Activated T-cell treated with anti-CD3 and anti-CD28 coated beads for 4 hours (primary cell): ENCODE measurements around the gene RBBP8NL.

Experiments
- DNase-seq: peaks from one replicate; pipeline ENCODE4 v3.0.0-alpha.2; 2020

Gene RBBP8NL

GRCh38 chr20:62371588-62372041, 55.7 kb downstream of the RBBP8NL start:
- DNase-seq: no peak

DNA sequence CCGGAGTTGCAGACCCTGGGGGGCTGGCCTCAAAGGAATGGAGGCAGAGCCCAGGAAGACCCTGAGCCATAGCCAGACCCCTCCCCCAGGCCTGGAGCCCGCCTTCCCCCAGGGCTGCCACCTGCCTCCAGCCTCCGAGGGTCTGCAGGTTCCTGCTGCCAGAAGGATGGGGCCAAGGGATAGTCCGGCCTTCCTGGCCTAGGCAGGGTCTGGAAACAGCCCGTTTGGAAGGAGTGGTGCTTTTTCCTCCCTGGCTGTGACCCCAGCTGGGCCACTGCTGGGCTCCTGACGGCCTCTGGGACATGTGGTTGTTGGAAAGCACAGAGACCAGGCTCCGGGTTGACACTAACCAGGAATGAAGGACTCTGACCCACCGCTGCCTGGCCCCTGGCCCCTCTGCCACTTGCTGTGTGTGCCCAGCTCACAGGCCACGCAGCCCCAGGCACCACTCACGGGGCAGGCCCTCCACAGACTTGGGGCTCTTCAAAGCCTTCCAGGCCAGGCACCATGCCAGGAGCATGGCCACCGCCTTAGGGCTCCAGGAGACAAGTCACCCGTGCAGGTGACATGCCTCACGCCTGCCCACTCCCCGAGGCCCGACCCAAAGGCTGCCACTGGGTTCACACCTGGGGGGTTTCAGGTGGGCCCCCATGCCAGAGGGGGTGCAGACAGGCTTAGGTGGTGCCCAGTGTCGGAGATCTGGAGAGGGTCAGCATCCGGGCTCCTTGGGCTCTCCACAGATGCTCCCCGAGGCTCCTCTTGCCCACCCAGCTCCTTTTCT, 56.3 kb downstream of the RBBP8NL start:
- DNase-seq: no peak

DNA sequence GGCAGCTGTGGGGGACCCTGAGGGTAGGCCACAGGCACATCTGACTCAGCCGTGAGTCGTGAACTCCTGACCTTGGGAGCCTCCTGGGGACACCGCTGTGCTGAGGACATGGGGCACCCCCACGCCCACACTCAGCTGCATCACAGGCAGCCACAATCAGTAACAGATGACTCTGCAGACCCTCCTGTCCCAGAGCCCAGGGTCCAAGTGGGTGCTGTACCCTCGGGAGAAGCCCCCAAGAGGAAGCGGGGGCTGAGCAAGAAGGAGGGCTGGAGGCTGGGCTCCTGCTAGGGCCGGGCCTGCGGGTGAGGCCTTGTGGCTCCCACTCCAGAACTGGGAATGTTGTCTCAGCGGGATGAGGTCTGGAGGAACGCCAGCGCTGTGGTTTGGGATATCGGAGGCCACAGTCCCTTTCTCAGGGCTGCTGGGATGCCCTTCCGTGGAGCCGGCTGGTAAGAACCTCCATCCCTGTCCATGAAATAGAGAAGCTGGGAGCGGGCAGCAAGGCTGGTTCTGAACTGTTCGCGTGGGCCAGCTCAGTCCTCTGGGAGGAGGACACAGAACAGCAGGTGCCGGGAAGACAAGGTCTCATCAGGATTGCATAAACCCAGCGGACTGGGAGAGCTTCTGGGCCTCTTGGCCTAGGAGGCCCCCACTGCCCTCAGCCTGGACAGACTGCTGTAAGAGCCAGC, 57.1 kb downstream of the RBBP8NL start:
- no peak for DNase-seq

DNA sequence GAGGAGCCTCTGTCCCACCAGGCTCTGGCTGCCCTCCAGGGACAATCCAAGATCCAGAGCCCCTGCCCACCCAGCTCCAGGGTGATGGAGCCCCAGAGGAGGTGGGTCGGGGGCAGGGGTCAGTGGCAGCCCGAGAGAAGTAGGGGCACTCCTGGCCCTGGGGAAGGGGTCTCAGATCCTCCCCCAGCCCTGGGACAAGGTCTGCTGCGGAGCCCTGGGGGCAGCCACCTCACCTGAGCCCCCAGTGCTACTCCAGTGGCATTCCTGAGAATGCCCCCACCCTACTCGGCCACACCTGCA, 57.6 kb downstream of the RBBP8NL start:
- DNase-seq: no peak

- DNase-seq: no peak
These were observed 58.1 kb downstream of the RBBP8NL start for GRCh38 chr20:62368976-62369814.

DNA sequence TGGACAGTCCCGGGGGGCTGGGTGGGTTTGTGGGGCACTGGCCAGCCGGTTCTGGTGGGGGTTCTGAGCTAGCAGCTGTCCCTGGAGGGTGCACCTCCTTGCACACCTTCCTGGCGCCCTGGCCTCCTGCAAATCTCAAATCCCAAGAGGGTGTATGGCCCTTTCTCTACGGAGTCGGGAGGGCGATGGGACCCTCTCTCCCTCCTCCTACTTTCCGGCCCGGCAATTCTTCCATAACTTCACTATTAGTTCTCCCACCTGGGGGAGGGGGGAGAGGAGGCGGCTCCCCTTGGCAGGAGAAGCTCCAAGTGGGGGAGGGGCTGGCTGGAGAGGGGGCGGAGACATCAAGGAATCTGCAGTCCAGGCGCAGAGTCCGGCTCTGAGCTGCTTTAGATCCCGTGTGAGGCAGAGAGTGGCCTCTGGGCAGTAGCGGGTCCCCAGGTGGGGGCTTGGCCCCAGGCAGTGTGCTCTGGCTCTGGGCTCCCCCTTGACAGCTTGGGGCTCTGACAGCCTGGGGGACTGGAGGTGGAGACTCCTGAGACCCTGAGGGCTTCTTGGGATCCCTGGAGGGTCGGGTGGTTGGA, 58.9 kb downstream of the RBBP8NL start:
- no peak for DNase-seq

- no peak for DNase-seq
These were observed 59.5 kb downstream of the RBBP8NL start for GRCh38 chr20:62367633-62368391.

GRCh38 chr20:62367136-62367632, 60.2 kb downstream of the RBBP8NL start, which contains the start of gene LAMA5:
LAMA5 (minus strand) TSS chr20:62367312; CDS start chr20:62367245, 67 bp downstream.
- DNase-seq: no peak

DNA sequence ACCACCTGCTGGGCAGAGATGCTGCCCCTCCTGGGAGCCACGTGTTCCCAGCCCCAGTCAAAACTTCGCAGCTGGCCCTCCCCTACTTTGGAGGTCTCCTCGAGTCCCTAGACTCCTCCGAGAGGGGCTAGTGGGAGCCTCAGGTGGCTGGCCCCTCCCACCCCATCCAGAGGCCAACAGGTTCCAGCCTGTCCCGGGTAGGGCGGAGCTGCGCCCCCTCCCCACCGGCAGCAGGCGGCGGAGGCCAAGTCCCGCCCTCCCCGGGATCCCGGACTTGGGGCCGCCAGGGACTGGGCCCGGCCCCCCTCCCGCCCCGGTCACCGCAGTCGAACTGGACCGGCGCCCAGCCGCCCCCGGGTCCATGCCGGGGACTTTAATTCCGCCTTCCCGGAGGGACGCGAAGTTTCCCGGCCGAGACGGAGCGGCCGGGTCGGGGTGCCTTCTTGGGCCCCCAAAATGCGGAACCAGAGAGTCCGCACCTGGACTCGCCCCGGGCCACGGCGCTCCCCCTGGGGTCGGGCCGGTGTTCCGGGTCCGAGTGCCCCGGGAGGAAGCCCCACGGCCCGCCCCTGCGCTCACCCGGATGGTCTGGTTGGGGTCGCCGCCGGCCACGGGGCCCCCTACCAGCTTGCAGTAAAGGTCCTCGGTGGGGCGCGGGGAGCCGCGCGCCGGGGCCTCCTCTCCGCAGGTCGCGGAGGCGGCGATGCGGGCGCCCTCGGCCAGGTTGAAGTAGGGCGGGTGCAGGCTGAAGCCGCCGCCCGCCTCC, 60.8 kb downstream of the RBBP8NL start:
- no peak for DNase-seq

GRCh38 chr20:62365814-62366369, 61.4 kb downstream of the RBBP8NL start:
- no peak for DNase-seq

DNA sequence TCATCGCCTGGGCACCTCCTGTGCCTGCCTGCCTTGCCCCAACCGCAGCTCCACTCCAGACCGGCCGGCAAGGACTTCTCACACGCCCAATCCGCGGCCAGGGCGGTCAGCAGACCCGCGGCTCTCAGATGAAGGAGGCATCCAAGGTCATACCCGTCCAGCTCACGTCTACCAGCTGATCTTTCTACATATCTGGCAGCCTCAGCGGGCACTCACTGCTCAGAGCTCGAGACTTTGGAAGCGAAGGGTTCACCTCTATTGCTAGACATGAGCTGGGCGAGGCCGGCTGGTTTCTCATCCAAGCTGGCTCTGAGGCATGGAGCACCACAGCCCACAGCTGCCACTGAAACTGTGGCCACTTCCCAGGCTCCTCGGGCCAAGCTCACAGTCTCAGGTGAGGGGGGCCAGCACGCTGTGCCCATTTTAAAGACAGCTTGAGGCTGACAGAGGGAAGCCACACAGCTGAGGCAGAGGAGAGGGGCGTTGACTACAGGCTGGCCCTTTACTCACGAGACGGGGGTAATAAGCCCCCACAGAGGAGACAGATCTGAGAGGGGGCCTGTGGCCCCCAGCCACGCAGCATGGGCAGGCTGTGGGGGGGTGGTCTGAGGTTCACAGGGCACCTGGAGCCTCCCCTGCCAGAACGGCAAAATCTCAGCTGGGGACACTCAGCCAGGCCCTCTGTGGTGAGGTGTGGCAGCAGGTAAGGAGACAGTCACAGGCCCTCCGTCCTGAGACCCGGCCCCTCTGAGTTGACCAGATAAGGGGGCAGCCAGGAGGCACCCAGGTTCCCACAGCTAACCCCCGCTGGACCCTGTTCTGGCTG, 62.2 kb downstream of the RBBP8NL start:
- DNase-seq: no peak

DNA sequence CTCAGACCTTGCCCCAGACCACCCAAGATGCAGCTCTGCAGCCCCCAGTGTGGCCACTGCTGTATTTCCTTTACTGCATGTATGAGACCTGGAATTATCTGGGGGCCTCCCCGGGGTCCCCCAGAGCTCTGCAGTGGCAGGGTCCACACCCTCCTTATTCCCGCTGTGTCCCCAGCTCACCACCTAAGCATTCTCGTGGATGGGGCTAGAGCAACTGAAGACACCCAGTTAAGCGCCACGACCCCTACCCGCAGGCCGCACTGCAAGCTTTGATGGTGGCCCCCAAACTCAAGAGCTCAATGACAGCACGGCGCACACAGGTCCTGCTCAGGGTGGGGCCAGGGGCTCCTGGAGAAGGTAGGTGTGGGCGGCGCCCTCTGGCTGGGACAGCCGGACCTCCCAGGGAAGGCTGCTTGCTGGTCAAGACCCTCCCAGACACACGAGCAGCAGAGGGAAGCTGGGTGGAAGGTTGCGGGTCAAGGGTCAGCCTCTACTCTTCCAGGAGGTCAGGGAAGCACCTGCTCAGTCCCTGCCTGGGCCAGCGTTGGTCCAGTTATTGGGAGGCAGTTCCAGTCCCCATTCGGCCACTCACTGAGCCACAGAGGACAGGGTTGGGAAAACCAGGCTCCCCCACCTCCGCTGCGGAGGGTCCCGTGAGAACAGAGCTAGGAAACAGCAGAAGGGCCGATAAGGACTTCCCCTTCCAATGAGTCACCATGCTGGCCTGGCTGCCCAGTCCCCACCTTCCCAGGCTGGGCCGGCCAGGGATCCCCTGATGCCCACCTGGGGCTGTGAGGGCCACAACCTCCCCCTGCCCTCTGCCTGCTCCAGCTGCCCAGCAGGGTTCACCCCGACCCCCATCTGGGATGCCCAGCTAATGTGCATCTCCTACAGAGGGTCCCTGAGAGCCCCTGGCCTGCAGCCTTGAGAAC, 63.2 kb downstream of the RBBP8NL start:
- no peak for DNase-seq

- no peak for DNase-seq
These were observed 64.1 kb downstream of the RBBP8NL start for GRCh38 chr20:62362991-62363919.

- DNase-seq: no peak
These were observed 64.8 kb downstream of the RBBP8NL start for GRCh38 chr20:62362590-62362940.

GRCh38 chr20:62361799-62362589, 65.3 kb downstream of the RBBP8NL start:
- DNase-seq: no peak

DNA sequence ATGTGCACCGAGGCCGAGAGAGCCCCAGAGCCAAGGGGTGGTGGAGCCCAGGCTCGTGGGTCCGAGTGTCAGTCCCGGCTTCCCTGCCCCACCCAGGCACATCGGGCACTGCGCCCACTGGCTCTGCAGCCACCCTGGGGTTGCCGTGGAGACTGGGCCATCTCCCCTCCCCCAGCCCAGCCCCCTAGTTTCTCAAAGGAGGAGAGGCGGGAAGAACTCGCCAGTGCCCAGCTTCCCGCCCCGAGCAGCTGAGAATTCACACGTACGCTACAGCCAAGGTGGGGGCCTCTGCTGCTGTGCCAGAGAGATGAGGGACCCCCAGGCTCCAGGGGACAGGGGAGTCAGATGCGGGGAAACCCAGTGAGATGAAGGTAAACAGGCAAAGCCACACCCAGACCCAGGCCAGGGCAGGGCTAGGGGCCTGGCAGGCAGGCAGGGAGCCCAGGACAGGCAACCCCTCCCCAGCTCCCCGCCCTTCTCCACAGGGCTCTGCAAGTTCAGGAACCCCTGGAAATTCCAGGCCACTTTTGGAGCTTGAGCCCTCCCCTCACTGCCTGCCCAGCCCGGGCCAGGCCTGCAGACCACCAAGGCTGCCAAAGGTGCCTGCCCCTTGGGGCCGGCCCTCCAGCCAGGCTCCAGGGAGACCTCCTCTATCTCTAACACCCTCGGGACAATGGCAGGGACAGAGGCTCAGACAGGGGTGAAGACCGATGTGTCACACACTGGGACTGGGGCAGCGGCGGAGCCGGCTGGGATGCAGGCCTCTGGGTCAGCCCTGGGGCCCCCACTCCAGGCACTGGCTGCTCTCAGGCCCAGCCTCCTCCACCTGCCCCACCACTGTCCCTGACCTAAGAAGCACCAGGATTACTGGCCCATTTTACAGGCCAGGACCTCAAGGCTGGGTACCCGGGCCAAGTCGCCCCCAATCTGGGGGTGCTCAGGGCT, 66.2 kb downstream of the RBBP8NL start:
- no peak for DNase-seq
